H1 (cell line): ENCODE results near the gene MARS2. TPM values are rescaled to one million over a fixed set of nuclear protein-coding genes. Genes with fewer than 3 reads are reported as not detected.

Source experiments
- CEBPB ChIP-seq: IDR thresholded peaks from 2 replicates; pipeline ENCODE4 v1.6.1; 2012; ENCODE audit warnings: low read depth, low read length
- CHD2 ChIP-seq: IDR thresholded peaks from 2 replicates; pipeline ENCODE4 v1.6.1; 2012; ENCODE audit warnings: low read length, improper control_type of control experiment
- RAD21 ChIP-seq, 2 experiments: IDR thresholded peaks in 1 of 2; conservative IDR thresholded peaks in 1 of 2; 2 replicates each; pipeline ENCODE4 v1.6.1; 2011; ENCODE audit warnings: low read depth in 2 of 2, low read length in 2 of 2, improper control_type of control experiment in 1 of 2, inconsistent platforms in 1 of 2, mild to moderate bottlenecking in 1 of 2, moderate library complexity in 1 of 2
- SAP30 ChIP-seq: fragments of 300-600 bp; sonication (generic); IDR thresholded peaks from 2 replicates; pipeline ENCODE4 v1.7.1; 2012; ENCODE audit warnings: low read length, moderate library complexity, mild to moderate bottlenecking, inconsistent platforms; ENCODE audit not compliant: insufficient read depth, insufficient replicate concordance
- SIN3A ChIP-seq, 2 experiments: IDR thresholded peaks in 1 of 2; conservative IDR thresholded peaks in 1 of 2; 2 replicates each; pipeline ENCODE4 v1.6.1; 2011 to 2012; ENCODE audit warnings: low read length in 2 of 2, improper control_type of control experiment in 1 of 2, low read depth in 1 of 2, mild to moderate bottlenecking in 1 of 2
- polyA plus RNA-seq, 7 experiments: library from polyadenylated mRNA; depleted of rRNA in 3 of 7; stranded (reverse) in 5 of 7; unstranded in 2 of 7; fragments of >200 nt in 5 of 7; fragments of 200-250 nt in 2 of 7; gene quantifications; 1 replicate in 5 of 7; 2 replicates in 1 of 7; 4 replicates in 1 of 7; pipeline versions ENCODE4 v1.2.1 to v1.2.3, GENCODE V29; 2011 to 2013; ENCODE audit warnings: missing spikeins in 2 of 7, mixed read lengths in 2 of 7
- total RNA-seq: library from RNA; stranded (reverse); fragmentation: NEBNext Ultra II Directional; extraction: Animal tissue kit (Norgen Biotek cat#: 25700); gene quantifications from 2 replicates; pipeline ENCODE4 v1.2.1, GENCODE V29; 2021

MARS2 gene
- total and polyA plus RNA-seq, 2 of the 8 experiments (the other 6 are each of a cell fraction or from before 2014, with no cell fraction given) = 15.7 to 27.2 TPM

GRCh38 chr2:197707316-197708213, 2.4 kb downstream of the MARS2 start (continued):
- TF ChIP-seq RAD21 (IDR thresholded peaks at IDR 0.05 in 1 of 2, conservative IDR thresholded peaks at IDR 0.05 in 1 of 2; ENCODE audit: low read depth in 2 of 2, low read length in 2 of 2) = peak; percentile 64 to 68
- TF ChIP-seq CEBPB = peak; percentile 74
- TF ChIP-seq CHD2 = no peak
- TF ChIP-seq SIN3A (conservative IDR thresholded peaks at IDR 0.05 in 1 of 2, IDR thresholded peaks at IDR 0.05 in 1 of 2; ENCODE audit: low read depth in 1 of 2, low read length in 2 of 2) = 0 out of 4 replicates have a peak, but pooled peaks of 1 of the 2 experiments have one; percentile 16
- no peak for TF ChIP-seq SAP30
